GM21825 (cell line): ENCODE results near the gene SRRM3.
"Not testable (repeated sequence)": the region's sequence is repeated elsewhere in the genome, so short reads cannot be mapped to it uniquely, and the experiment has no call there.

Source experiments
- ATAC-seq: cut with Tn5 transposase; IDR thresholded peaks from one replicate; pipeline ENCODE4 v1.9.1; 2021; ENCODE audit warnings: mild to moderate bottlenecking, moderate library complexity; ENCODE audit not compliant: unreplicated experiment

The SRRM3 gene

GRCh38 chr7:76335417-76335816 lies 133.7 kb downstream of the SRRM3 start:
- ATAC-seq = not testable (repeated sequence)

GRCh38 chr7:76336094-76336493 lies 134.4 kb downstream of the SRRM3 start:
- ATAC-seq = no peak
